ENCODE data around the gene CD93.

CD93 gene, protein sequence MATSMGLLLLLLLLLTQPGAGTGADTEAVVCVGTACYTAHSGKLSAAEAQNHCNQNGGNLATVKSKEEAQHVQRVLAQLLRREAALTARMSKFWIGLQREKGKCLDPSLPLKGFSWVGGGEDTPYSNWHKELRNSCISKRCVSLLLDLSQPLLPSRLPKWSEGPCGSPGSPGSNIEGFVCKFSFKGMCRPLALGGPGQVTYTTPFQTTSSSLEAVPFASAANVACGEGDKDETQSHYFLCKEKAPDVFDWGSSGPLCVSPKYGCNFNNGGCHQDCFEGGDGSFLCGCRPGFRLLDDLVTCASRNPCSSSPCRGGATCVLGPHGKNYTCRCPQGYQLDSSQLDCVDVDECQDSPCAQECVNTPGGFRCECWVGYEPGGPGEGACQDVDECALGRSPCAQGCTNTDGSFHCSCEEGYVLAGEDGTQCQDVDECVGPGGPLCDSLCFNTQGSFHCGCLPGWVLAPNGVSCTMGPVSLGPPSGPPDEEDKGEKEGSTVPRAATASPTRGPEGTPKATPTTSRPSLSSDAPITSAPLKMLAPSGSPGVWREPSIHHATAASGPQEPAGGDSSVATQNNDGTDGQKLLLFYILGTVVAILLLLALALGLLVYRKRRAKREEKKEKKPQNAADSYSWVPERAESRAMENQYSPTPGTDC

DNA sequence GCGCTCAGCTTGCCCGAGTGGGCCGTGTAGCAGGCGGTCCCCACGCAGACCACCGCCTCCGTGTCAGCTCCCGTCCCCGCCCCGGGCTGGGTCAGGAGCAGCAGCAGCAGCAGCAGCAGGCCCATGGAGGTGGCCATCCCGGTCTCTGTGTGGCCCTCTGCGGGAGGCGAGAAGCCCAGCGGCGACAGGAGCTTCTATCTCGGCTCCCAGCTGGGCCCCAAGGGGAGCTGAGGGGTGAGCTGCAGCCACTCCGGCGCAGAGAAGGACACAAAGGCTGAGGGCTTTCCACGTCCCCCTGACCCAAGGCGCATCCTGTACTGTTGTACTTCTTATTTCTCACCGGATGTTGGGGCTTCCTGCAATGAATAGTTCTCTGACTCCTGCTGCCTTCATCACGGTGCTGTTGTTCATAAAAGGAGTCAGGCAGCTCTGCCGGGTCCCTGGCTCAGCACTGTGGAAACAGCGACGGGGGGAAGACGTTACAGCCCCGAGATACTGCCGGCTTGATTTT is at the start of gene CD93:
Gene CD93, minus strand, starts transcription at position 269 of the 511 bp plus-strand sequence. Its CDS starts 132 bp downstream, at position 137.
- no peak for DNase-seq (ENCODE audit: low read depth in 2 of 2)

DNA sequence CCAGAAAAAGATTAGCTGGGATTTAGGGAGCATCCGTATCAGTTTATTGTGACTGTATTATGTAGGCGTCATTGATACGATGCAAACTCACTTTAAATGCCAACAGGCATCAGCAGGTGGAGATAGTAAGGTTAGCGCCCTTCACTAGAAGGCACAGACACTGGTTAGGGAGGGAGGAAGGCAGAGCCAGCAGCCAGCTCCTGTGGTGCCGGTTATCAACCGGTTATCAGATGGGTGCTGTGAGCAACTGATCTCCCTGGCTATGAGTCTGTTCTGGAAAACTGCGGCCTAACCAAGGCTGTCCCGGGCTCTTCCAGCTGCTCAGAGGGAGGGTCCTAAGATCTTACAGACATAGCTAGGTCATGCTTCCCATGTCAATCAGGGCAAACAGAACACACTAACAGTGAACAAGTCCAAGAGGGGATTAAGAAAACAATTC is 47.5 kb upstream of the CD93 start:
- DNase-seq (ENCODE audit: low read depth in 2 of 2): no peak

- DNase-seq (ENCODE audit: low read depth in 2 of 2): no peak
Observed at GRCh38 chr20:23132930-23133559, 46.9 kb upstream of the CD93 start.

- DNase-seq (ENCODE audit: low read depth in 2 of 2): no peak
Observed at GRCh38 chr20:23132293-23132929, 46.3 kb upstream of the CD93 start.

DNA sequence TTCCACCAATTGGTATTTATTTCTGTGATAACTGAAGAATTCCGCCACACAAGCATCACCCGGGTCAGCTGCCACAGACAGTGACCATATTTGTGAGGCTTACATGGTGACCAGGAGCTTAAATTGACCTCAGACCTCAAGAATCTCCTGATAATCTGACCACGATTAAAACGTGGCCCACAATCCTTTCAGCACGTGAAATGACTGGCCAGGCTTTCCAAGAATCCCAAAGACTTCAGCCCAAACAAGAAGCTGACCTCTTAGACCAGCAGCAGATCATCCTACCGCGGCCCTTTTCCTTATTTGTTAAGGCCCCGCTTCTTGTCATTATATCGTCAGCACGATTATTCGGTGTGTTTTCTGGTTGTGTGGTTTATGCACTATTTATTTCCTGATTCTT is 45.6 kb upstream of the CD93 start:
- no peak for DNase-seq (ENCODE audit: low read depth in 2 of 2)

- DNase-seq (ENCODE audit: low read depth in 2 of 2): no peak
Observed at GRCh38 chr20:23130622-23131140, 44.6 kb upstream of the CD93 start.

- DNase-seq (ENCODE audit: low read depth in 2 of 2): no peak
Observed at GRCh38 chr20:23129891-23130621, 43.9 kb upstream of the CD93 start.

DNA sequence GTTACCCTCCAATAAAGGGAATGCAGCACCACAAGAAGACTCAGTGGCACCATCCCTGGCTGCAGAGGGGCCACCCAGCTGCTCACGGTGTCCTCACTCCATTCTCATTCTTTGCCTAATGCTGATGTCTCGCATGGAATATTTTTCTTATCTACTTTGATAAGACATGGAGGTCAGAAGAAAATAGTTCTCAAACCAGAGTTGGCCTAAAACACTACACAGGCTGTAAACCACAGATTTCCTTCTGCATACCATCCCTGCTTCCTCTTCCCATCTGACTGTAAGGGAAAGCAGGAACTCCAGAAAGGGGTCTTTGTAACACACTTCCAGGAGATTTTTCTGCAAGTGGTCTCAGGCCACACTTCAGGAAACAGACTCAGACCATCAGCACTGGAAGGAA is 43.1 kb upstream of the CD93 start:
- no peak for DNase-seq (ENCODE audit: low read depth in 2 of 2)

DNA sequence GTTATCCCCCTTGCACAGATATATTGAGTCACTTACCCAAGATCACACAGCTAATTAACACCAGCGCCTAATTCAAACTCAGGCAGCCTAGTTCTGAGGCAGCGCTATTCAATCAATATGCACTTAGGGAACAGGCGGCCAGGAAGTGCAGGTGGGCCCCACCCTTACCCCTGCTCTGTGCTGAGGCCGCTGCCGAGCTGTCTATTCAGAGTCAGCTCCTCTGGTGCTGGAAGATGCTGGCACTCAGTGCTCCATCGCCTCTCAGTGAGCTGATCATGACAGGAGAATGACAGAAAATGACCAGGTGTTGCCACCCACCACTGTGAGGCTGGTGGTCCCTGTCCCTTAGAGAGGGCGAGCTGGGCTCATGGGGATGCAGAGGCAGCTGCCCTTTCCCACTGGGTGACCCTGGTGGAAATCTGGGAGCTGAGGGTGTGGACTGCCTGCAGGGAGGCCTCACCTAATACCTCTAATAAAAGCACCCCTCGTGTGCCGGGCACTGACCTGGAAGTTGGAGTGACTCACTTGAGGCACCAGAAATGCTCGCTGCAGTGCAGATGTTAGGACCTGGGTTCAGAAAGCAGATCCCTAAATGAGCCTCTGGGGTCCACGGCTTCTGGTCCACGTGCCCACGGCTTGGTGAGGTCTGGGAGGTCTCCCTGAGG is 42.5 kb upstream of the CD93 start:
- DNase-seq (ENCODE audit: low read depth in 2 of 2): no peak

DNA sequence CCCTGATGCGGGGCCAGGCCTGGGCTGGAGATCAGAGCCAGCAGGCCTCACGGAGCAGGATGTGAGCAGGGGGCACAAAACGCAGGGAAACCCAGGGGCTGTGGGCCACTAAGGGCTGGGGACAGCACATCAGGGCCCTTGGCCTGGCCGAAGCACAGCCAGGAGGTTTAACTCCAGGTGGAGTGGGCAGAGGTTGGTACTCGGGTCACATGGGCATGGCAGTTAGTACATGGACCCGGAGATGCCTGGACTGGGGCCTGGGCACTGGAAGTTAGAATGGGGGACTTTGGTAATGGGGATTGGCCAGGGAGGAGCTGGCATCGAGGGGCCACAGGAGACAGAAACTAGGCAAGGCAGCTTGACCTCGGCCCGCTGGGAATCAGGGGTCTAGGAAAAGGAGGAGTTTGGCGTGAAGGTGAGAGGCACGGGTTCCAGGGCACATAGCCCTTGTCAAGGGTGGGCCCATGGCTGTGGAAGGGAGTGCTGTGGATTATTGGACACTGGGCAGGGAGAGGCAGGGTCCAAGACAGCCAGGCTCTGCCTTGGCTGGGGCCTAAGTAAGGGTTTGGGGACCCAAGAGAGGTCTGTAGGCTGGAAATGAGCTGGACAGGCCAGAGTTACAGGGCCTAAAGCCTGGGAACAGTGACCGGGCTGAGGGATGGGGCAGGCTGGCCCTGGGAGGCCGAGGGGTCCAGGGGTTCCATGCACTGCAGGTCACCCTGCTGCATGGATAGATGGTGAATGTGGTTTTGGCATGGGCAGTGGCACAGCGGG is 41.6 kb upstream of the CD93 start:
- DNase-seq (ENCODE audit: low read depth in 2 of 2): no peak

- no peak for DNase-seq (ENCODE audit: low read depth in 2 of 2)
Observed at GRCh38 chr20:23126281-23127061, 40.3 kb upstream of the CD93 start.

- DNase-seq (ENCODE audit: low read depth in 2 of 2): no peak
Observed at GRCh38 chr20:23125625-23126191, 39.6 kb upstream of the CD93 start.

- no peak for DNase-seq (ENCODE audit: low read depth in 2 of 2)
Observed at GRCh38 chr20:23125159-23125558, 39.0 kb upstream of the CD93 start.

DNA sequence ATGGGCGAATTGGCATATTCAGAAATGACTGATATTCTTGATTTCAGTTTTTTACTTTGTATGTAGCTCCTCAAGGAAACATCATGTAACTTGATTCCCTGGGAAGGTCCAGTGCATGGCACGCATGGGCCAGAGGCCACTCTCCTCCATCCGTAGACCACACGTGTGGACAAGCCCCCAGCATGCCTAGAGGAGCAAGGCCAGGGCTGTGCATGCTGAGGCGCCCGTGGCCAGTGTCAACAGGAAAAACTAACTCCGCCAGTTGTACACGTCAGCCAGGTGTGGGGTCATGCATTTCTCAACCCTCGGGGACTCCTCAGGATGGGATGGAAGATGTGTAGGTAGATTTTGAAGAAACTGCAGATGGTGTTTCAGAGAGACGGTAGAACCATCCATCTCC is 37.8 kb upstream of the CD93 start:
- DNase-seq (ENCODE audit: low read depth in 2 of 2): no peak

DNA sequence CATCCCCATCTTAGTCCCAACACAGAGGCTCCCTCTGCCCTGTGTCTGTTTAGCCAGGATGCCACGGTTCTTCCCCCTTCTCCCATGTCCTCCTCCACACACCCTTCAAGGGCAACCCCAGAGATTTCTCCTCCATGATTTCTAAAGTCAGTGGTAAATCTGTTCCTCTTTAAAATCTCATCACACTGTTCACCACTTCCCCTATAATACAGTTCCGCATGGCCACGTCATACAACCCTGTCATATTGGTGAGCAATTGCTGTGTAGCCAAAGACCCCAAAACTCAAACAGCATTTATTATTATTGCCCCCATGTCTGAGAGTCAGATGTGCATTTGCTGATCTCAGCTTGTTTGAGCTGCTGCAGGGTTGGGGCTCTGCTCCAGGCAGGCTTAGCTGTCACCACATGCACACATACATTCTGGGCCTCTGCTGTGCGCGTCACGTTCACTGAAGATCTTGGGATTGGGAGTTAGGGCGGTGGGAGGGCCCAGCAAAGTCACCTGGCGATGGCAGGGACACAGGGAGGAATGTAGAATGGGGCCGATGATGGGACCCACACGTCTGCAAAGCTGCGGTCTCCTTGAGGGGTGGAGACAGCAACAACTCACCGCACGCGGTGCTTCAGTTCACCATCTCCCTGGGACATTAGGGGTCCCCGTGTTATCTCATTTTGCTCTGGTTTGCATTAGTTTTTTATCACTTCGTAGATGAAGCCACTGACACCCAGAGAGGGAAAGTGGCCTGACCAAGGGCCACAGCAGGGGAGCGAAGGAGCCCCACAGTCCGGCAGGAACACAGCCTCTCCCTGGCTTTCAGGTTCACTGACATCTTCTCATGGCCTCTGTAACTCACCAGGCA is 36.9 kb upstream of the CD93 start:
- no peak for DNase-seq (ENCODE audit: low read depth in 2 of 2)

- no peak for DNase-seq (ENCODE audit: low read depth in 2 of 2)
Observed at GRCh38 chr20:23122321-23122720, 36.2 kb upstream of the CD93 start.

DNA sequence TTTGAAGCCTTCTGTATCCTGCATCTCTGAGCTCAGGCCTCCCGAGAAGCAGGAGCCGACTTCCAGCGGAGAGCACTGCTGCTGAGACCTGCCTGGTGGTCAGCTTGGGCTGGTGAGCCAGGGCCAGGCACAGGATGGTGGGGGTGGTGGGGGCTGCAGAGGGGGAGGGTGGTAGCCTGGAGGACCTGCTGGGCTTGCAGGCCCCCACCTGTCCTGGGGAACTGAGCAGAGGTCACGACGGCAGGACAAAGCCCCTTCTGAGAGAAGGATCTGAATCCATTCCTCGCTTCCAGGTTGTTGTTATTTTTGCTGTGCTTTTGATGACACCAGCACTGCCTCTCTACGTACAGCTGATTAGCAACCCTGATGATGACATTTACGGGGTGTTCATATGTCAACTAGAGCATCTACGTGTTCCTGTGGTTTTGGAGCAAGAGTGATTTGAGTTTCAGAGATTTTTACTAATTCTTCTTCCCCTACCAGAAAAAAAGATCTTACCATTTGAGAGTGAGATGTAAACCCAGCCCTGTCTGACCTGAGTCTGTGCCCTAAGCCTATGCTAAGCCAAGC is 35.7 kb upstream of the CD93 start:
- no peak for DNase-seq (ENCODE audit: low read depth in 2 of 2)

All from activated CD4-positive, alpha-beta T cell treated with anti-CD3 and anti-CD28 coated beads for 24 hours (primary cell).